Nephron (organoid): ENCODE data around the gene MGME1.
"Not testable (repeated sequence)": the region's sequence is repeated elsewhere in the genome, so short reads cannot be mapped to it uniquely, and the experiment has no call there.

Experiments used
- H3K27ac Mint-ChIP-seq, 3 experiments: 2 replicates each; pipeline ENCODE4 v1.8.0; 2020; ENCODE audit warnings: mixed read lengths in 3 of 3, mild to moderate bottlenecking in 2 of 3, moderate library complexity in 1 of 3
- H3K27me3 Mint-ChIP-seq: 2 replicates; pipeline ENCODE4 v1.8.0; 2021; ENCODE audit warnings: low read depth, mild to moderate bottlenecking, moderate library complexity, mixed read lengths
- H3K36me3 Mint-ChIP-seq: 2 replicates; pipeline ENCODE4 v1.8.0; 2020; ENCODE audit warnings: low read depth, mixed read lengths
- H3K4me1 Mint-ChIP-seq: 2 replicates; pipeline ENCODE4 v1.8.0; 2020; ENCODE audit warnings: mixed read lengths
- H3K4me3 Mint-ChIP-seq, 3 experiments: 2 replicates each; pipeline ENCODE4 v1.8.0; 2020; ENCODE audit warnings: mild to moderate bottlenecking in 3 of 3, mixed read lengths in 3 of 3, moderate library complexity in 2 of 3
- H3K9me3 Mint-ChIP-seq: 2 replicates; pipeline ENCODE4 v1.8.0; 2020; ENCODE audit warnings: mixed read lengths
- TF ChIP-seq, protein P1 (sequence below), 3 experiments: fragments of 200-600 bp; sonication (generic); IDR thresholded peaks; one replicate each; pipeline ENCODE4 v1.5.0; 2021; ENCODE audit warnings: antibody characterized with exemption in 3 of 3; ENCODE audit not compliant: unreplicated experiment in 3 of 3

The MGME1 gene

DNA sequence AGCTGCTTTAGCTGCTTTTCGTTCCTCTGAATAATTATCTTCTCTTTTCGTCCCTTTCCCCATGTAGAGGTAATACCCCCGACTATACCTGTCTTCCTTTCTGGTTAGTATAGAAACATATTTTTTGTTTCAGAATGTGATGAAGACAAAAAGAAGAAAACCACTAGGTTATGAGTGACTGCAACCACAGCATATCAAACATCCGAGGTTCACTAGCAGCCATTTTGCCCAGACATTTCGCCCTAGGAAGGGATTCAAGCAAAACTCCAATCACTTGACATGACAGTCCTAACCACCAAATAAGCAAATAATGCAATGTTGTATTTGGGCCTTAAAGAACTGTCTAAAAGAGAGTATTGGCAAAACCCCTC lies 9.6 kb upstream of the MGME1 start:
- Mint-ChIP-seq H3K9me3 (no peaks in the 10 kb centered on the region), H3K27ac (peak overlapping the region; percentile 96 to 99 (median 96)), H3K4me1 (peaks cover 67% of the 10 kb centered on the region), H3K4me3 (peak overlapping the region in 1 of 3 experiments; percentile 41), H3K27me3 (no peaks in the 10 kb centered on the region), H3K36me3 (peaks cover 33% of the 10 kb centered on the region)
- TF ChIP-seq, protein P1, sequence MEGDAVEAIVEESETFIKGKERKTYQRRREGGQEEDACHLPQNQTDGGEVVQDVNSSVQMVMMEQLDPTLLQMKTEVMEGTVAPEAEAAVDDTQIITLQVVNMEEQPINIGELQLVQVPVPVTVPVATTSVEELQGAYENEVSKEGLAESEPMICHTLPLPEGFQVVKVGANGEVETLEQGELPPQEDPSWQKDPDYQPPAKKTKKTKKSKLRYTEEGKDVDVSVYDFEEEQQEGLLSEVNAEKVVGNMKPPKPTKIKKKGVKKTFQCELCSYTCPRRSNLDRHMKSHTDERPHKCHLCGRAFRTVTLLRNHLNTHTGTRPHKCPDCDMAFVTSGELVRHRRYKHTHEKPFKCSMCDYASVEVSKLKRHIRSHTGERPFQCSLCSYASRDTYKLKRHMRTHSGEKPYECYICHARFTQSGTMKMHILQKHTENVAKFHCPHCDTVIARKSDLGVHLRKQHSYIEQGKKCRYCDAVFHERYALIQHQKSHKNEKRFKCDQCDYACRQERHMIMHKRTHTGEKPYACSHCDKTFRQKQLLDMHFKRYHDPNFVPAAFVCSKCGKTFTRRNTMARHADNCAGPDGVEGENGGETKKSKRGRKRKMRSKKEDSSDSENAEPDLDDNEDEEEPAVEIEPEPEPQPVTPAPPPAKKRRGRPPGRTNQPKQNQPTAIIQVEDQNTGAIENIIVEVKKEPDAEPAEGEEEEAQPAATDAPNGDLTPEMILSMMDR (IDR thresholded peaks at IDR 0.05; ENCODE audit: unreplicated experiment in 3 of 3) = no peak

DNA sequence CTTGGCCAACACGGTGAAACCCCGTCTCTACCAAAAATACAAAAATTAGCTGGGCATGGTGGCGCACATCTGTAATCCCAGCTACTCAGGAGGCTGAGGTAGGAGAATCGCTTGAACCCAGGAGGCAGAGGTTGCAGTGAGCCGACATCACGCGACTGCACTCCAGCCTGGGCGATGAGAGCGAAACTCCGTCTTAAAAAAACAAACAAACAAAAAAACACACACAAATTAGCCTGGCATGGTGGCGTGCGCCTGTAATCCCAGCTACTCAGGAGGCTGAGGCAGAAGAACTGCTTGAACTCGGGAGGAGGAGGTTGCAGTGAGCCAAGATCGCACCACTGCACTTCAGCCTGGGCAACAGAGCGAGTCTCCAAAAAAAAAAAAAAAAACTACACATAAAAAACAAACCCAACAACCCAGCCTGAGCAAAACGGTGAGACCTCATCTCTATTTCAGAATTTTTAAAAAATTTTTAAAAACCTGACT lies 8.4 kb upstream of the MGME1 start:
- peak overlapping the region; percentile 17 to 71 (median 21) for H3K4me3 Mint-ChIP-seq
- peaks cover 72% of the 10 kb centered on the region for H3K4me1 Mint-ChIP-seq
- H3K27ac Mint-ChIP-seq = peak overlapping the region; percentile 86 to 99 (median 96)
- H3K36me3 Mint-ChIP-seq = peaks cover 27% of the 10 kb centered on the region
- not testable (repeated sequence) for H3K27me3 Mint-ChIP-seq, H3K9me3 Mint-ChIP-seq

DNA sequence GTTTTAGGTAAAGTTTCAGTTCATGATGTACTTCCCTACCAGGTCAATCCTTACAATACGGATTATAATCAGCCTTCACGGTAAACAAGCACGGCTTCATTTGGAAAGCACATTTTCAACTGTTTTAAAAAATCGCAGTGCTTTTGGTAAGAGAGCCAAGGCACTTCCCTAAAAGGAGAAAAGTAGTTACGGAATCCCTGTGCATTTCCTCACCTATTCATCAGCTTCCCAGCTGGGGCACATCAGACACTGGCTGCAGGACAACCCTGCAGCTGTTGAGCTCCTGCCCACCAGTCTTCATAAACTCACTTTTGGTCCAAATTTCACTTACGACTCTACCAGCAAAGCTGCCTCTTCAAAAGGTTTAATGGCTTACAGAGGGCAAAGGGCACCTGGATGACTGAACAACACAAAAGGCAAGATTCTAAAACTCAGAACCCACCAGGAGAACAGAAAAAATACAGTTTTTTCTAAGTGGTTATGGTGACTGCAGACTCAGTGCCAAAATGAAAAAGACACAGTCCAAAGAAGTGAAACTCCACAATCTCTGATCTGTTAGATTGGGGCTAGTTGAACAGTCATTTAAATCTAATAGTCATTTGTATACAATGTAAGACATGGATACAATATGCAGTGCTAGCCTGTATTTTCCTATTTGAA lies 7.8 kb upstream of the MGME1 start:
- Mint-ChIP-seq H3K36me3 (peaks cover 21% of the 10 kb centered on the region), H3K27ac (peak overlapping the region; percentile 86 to 99 (median 96)), H3K4me1 (peaks cover 78% of the 10 kb centered on the region), H3K4me3 (peak overlapping the region; percentile 18 to 71 (median 64)), H3K9me3 (no peaks in the 10 kb centered on the region), H3K27me3 (no peaks in the 10 kb centered on the region)
- TF ChIP-seq, protein P1 (IDR thresholded peaks at IDR 0.05; ENCODE audit: unreplicated experiment in 3 of 3) = no peak

DNA sequence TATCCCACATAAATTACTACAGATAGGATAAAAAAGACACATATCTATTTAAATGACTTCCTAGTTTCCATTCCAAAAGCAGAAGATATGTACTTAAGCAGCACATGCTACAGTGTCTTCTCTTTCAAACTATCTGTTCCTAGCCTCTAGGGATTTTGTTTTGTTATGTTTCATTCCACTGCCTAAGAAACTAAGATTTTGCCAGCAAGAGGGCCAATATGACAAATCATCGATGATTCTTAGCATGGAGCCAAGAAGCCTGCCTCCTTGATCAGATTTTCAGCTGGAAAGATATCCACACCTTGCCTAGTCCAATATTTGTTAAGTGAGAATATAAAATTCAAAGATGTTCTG lies 7.3 kb upstream of the MGME1 start:
- Mint-ChIP-seq H3K27ac (peak overlapping the region; percentile 86 to 99 (median 96)), H3K4me3 (peak overlapping the region in 2 of 3 experiments; percentile 23 to 62), H3K27me3 (no peaks in the 10 kb centered on the region), H3K36me3 (peaks cover 18% of the 10 kb centered on the region), H3K9me3 (no peaks in the 10 kb centered on the region), H3K4me1 (peaks cover 81% of the 10 kb centered on the region)
- TF ChIP-seq, protein P1 (IDR thresholded peaks at IDR 0.05; ENCODE audit: unreplicated experiment in 3 of 3) = no peak

DNA sequence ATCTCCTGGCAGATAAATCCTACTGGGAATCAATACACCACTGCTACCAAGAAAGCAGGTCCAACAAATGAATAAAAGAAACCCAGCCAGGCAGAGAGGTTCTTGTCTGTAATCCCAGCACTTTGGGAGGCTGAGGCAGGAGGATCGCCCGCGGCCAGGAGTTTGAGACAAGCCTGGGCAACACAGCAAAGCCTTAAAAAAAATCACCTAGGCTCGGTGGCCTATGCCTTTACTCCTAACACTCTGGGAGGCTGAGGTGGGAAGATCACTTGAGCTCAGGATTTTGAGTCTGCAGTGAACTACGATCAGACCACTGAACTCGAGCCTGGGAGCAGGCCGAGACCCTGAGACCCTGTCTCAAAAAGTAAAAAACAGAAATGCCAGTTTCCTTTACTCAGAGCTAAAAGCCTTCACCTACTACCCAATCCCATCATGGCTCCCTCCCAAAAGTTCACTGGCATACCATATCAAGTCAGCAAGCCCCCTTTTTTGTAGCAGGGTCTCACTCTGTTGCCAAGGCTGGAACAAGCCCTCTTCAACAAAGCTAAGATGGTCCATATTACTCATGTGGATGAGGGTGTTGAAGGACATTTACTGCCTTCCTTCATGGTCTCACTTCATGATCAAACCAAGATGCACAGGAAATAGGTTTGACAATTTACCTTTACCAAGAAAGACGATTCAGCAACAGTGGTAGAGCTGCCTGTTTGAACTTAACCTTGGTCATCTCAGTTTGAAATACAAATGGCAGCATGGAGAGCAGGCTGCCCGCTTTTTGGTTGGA lies 5.5 kb upstream of the MGME1 start:
- Mint-ChIP-seq H3K9me3 (no peaks in the 10 kb centered on the region), H3K27ac (peak overlapping the region; percentile 89 to 99 (median 96)), H3K27me3 (no peaks in the 10 kb centered on the region), H3K4me1 (peaks cover 80% of the 10 kb centered on the region), H3K36me3 (peaks cover 13% of the 10 kb centered on the region), H3K4me3 (peak overlapping the region in 2 of 3 experiments; percentile 25 to 53)
- TF ChIP-seq, protein P1 (IDR thresholded peaks at IDR 0.05; ENCODE audit: unreplicated experiment in 3 of 3) = no peak

DNA sequence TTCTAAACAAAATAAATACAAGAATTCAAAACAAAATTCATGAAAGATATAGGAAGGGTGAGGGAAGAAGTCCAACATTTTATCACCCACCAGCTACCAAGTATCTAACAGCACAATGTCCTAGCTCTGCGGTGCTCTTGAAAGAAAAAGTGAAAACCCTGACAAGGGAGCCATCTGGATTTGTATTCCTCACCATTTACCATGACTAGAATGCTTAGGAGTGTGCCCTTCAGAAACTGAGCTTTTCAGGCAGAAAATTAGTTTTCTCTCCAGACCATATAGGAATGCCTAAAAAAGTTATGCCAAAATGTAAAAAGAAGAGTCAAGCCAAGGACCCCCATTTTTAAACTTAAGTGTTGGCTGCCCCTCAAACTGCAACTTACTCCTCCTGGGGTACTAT lies 4.7 kb upstream of the MGME1 start:
- Mint-ChIP-seq H3K27ac (peak overlapping the region; percentile 84 to 99 (median 84)), H3K4me1 (peaks cover 77% of the 10 kb centered on the region), H3K36me3 (peaks cover 13% of the 10 kb centered on the region), H3K9me3 (no peaks in the 10 kb centered on the region), H3K4me3 (peak overlapping the region in 2 of 3 experiments; percentile 96 to 99), H3K27me3 (peaks cover 3% of the 10 kb centered on the region)
- TF ChIP-seq, protein P1 (IDR thresholded peaks at IDR 0.05; ENCODE audit: unreplicated experiment in 3 of 3) = no peak
